ENCODE measurements around the gene CCNL2. TPM values are rescaled to one million over a fixed set of nuclear protein-coding genes. Genes with fewer than 3 reads are reported as not detected.
A peak's percentile ranks its signal among the peaks of the same experiment; 100 is the strongest.
"Not testable (repeated sequence)": the region's sequence is repeated elsewhere in the genome, so short reads cannot be mapped to it uniquely, and the experiment has no call there.

The CCNL2 gene
- total and polyA plus RNA-seq, 4 experiments from 2014 or later = 18.3 to 394 (median 212) TPM

- POLR2A ChIA-PET (ENCODE audit: partially characterized antibody); H3K4me1 ChIP-seq (ENCODE audit: insufficient read depth, low read length); H3K4me3 ChIP-seq (ENCODE audit: low read length in 2 of 2); H3K27ac ChIP-seq (ENCODE audit: low read depth, low read length); H3K36me3 ChIP-seq (ENCODE audit: insufficient read depth, low read length); DNase-seq; H3K36me3 Mint-ChIP-seq; H3K4me3 Mint-ChIP-seq; H3K27me3 ChIP-seq (ENCODE audit: insufficient read depth, low read length); H3K9me3 Mint-ChIP-seq; H3K9me3 ChIP-seq (ENCODE audit: control insufficient read depth in 1 of 2, low read length in 2 of 2); intact Hi-C loops (cut with micrococcal nuclease); CTCF ChIA-PET (ENCODE audit: partially characterized antibody); H3K27me3 Mint-ChIP-seq; H3K4me1 Mint-ChIP-seq: not testable (repeated sequence)
- H3K27ac Mint-ChIP-seq = peak overlapping the region in 2 of 7 donors; percentile 2 to 36
Observed at GRCh38 chr1:1417825-1418463, 18.8 kb upstream of the CCNL2 start.

- H3K27ac Mint-ChIP-seq; H3K4me1 ChIP-seq (ENCODE audit: insufficient read depth, low read length); H3K36me3 Mint-ChIP-seq; H3K4me3 Mint-ChIP-seq; DNase-seq; H3K36me3 ChIP-seq (ENCODE audit: insufficient read depth, low read length); H3K9me3 ChIP-seq (ENCODE audit: control insufficient read depth in 1 of 2, low read length in 2 of 2); POLR2A ChIA-PET (ENCODE audit: partially characterized antibody); H3K27me3 ChIP-seq (ENCODE audit: insufficient read depth, low read length); H3K4me3 ChIP-seq (ENCODE audit: low read length in 2 of 2); H3K9me3 Mint-ChIP-seq; H3K27ac ChIP-seq (ENCODE audit: low read depth, low read length); CTCF ChIA-PET (ENCODE audit: partially characterized antibody); intact Hi-C loops (cut with micrococcal nuclease); H3K27me3 Mint-ChIP-seq; H3K4me1 Mint-ChIP-seq: not testable (repeated sequence)
Observed at GRCh38 chr1:1417396-1417795, 18.3 kb upstream of the CCNL2 start.

- no peaks in the 10 kb centered on the region for H3K36me3 Mint-ChIP-seq
- DNase-seq = no peak
- H3K36me3 ChIP-seq (ENCODE audit: insufficient read depth, low read length) = no peaks in the 10 kb centered on the region
- no peak overlapping the region for H3K27ac ChIP-seq (ENCODE audit: low read depth, low read length)
- no peaks in the 10 kb centered on the region for H3K4me1 ChIP-seq (ENCODE audit: insufficient read depth, low read length)
- peaks cover 0 to 7% of the 10 kb centered on the region in 2 donors for H3K27me3 Mint-ChIP-seq
- H3K4me1 Mint-ChIP-seq = peaks cover 0 to 8% (median 1%) of the 10 kb centered on the region in 4 donors
- no peaks in the 10 kb centered on the region for H3K27me3 ChIP-seq (ENCODE audit: insufficient read depth, low read length)
- ChIA-PET CTCF (ENCODE audit: partially characterized antibody) (interaction anchor here (1.2 kb wide), 1 partner anchor 8 kb away, joined by 3 read pairs; no protein-coding TSS in a partner anchor), POLR2A (ENCODE audit: partially characterized antibody) (no interaction called here)
- no peaks in the 10 kb centered on the region for H3K9me3 ChIP-seq (ENCODE audit: control insufficient read depth in 1 of 2, low read length in 2 of 2)
- intact Hi-C loops (cut with micrococcal nuclease) = no loop called here
- H3K4me3 Mint-ChIP-seq = no peak overlapping the region
- H3K9me3 Mint-ChIP-seq = peaks cover 0 to 3% (median 0%) of the 10 kb centered on the region in 8 donors
- no peak overlapping the region for H3K4me3 ChIP-seq (ENCODE audit: low read length in 2 of 2)
- no peak overlapping the region for H3K27ac Mint-ChIP-seq
Observed at GRCh38 chr1:1415751-1416150, 16.6 kb upstream of the CCNL2 start.

GRCh38 chr1:1412311-1412902, 13.3 kb upstream of the CCNL2 start:
- H3K36me3 ChIP-seq (ENCODE audit: insufficient read depth, low read length); H3K4me3 Mint-ChIP-seq; intact Hi-C loops (cut with micrococcal nuclease); H3K27ac ChIP-seq (ENCODE audit: low read depth, low read length); H3K27me3 ChIP-seq (ENCODE audit: insufficient read depth, low read length); H3K36me3 Mint-ChIP-seq; POLR2A ChIA-PET (ENCODE audit: partially characterized antibody); H3K4me3 ChIP-seq (ENCODE audit: low read length in 2 of 2); DNase-seq; H3K9me3 Mint-ChIP-seq; H3K9me3 ChIP-seq (ENCODE audit: control insufficient read depth in 1 of 2, low read length in 2 of 2); H3K27me3 Mint-ChIP-seq; CTCF ChIA-PET (ENCODE audit: partially characterized antibody): not testable (repeated sequence)
- peaks cover 6 to 26% (median 12%) of the 10 kb centered on the region in 4 donors for H3K4me1 Mint-ChIP-seq
- H3K4me1 ChIP-seq (ENCODE audit: insufficient read depth, low read length) = peaks cover 16% of the 10 kb centered on the region
- peak overlapping the region in 1 of 7 donors; percentile 44 for H3K27ac Mint-ChIP-seq

GRCh38 chr1:1411626-1412025, 12.5 kb upstream of the CCNL2 start:
- Histone ChIP-seq H3K27me3 (ENCODE audit: insufficient read depth, low read length) (no peaks in the 10 kb centered on the region), H3K27ac (ENCODE audit: low read depth, low read length) (no peak overlapping the region), H3K4me3 (ENCODE audit: low read length in 2 of 2) (no peak overlapping the region), H3K36me3 (ENCODE audit: insufficient read depth, low read length) (no peaks in the 10 kb centered on the region), H3K4me1 (ENCODE audit: insufficient read depth, low read length) (peaks cover 16% of the 10 kb centered on the region), H3K9me3 (ENCODE audit: control insufficient read depth in 1 of 2, low read length in 2 of 2) (no peaks in the 10 kb centered on the region)
- Mint-ChIP-seq H3K27me3 (no peaks in the 10 kb centered on the region), H3K27ac (peak overlapping the region in 4 of 7 donors; percentile 29 to 80 (median 61)), H3K36me3 (peaks cover 0 to 11% of the 10 kb centered on the region in 2 donors), H3K9me3 (peaks cover 0 to 3% (median 0%) of the 10 kb centered on the region in 8 donors), H3K4me1 (peaks cover 9 to 26% (median 16%) of the 10 kb centered on the region in 4 donors), H3K4me3 (peak overlapping the region in 1 of 8 donors; percentile 33)
- DNase-seq = no peak
- ChIA-PET POLR2A (ENCODE audit: partially characterized antibody) (interaction anchor here (1.1 kb wide), 1 partner anchor 9 kb away, joined by 3 read pairs; no protein-coding TSS in a partner anchor), CTCF (ENCODE audit: partially characterized antibody) (no interaction called here)
- intact Hi-C loops (cut with micrococcal nuclease) = no loop called here

GRCh38 chr1:1410238-1410637, 11.1 kb upstream of the CCNL2 start:
- H3K4me1 ChIP-seq (ENCODE audit: insufficient read depth, low read length) = peaks cover 29% of the 10 kb centered on the region
- H3K27me3 ChIP-seq (ENCODE audit: insufficient read depth, low read length); intact Hi-C loops (cut with micrococcal nuclease); H3K4me3 ChIP-seq (ENCODE audit: low read length in 2 of 2); CTCF ChIA-PET (ENCODE audit: partially characterized antibody); H3K27me3 Mint-ChIP-seq; DNase-seq; H3K36me3 ChIP-seq (ENCODE audit: insufficient read depth, low read length); H3K9me3 ChIP-seq (ENCODE audit: control insufficient read depth in 1 of 2, low read length in 2 of 2); H3K9me3 Mint-ChIP-seq; H3K27ac ChIP-seq (ENCODE audit: low read depth, low read length): not testable (repeated sequence)
- H3K36me3 Mint-ChIP-seq = peaks cover 4 to 20% of the 10 kb centered on the region in 2 donors
- POLR2A ChIA-PET (ENCODE audit: partially characterized antibody) = interaction anchor here (6.1 kb wide), 1 partner anchor 37 kb away, joined by 74 read pairs; the partner anchor contains the start of gene AURKAIP1
- peak overlapping the region in 4 of 8 donors; percentile 16 to 68 (median 36) for H3K4me3 Mint-ChIP-seq
- H3K27ac Mint-ChIP-seq = peak overlapping the region in 1 of 7 donors; percentile 70
- peaks cover 10 to 40% (median 25%) of the 10 kb centered on the region in 4 donors for H3K4me1 Mint-ChIP-seq

- H3K27me3 Mint-ChIP-seq = no peaks in the 10 kb centered on the region
- intact Hi-C loops (cut with micrococcal nuclease) = loop anchor here (1.0 kb wide), 3 partner anchors 8 to 64 kb away; partner anchors contain the start of genes ATAD3B, AURKAIP1 and CCNL2
- H3K4me1 Mint-ChIP-seq = peaks cover 13 to 46% (median 31%) of the 10 kb centered on the region in 4 donors
- peak overlapping the region; percentile 74 to 96 (median 85) for H3K4me3 Mint-ChIP-seq
- CTCF ChIA-PET (ENCODE audit: partially characterized antibody) = interaction anchor here (0.8 to 1.0 kb wide), 4 partner anchors 8 to 36 kb away, joined by 3 to 4 read pairs (median 4); partner anchors contain the start of gene CCNL2
- peaks cover 19% of the 10 kb centered on the region for H3K36me3 ChIP-seq (ENCODE audit: insufficient read depth, low read length)
- peak overlapping the region; percentile 93 for H3K27ac ChIP-seq (ENCODE audit: low read depth, low read length)
- peak overlapping the region; percentile 42 to 95 for H3K4me3 ChIP-seq (ENCODE audit: low read length in 2 of 2)
- H3K36me3 Mint-ChIP-seq = peaks cover 13 to 32% of the 10 kb centered on the region in 2 donors
- H3K4me1 ChIP-seq (ENCODE audit: insufficient read depth, low read length) = peaks cover 30% of the 10 kb centered on the region
- peaks cover 0 to 3% (median 0%) of the 10 kb centered on the region in 8 donors for H3K9me3 Mint-ChIP-seq
- H3K9me3 ChIP-seq (ENCODE audit: control insufficient read depth in 1 of 2, low read length in 2 of 2) = no peaks in the 10 kb centered on the region
- POLR2A ChIA-PET (ENCODE audit: partially characterized antibody) = interaction anchor here (0.7 to 6.1 kb wide), 12 partner anchors 9 to 372 kb away, joined by 3 to 74 read pairs (median 3); partner anchors contain the start of genes AURKAIP1, CCNL2 and UBE2J2
- DNase-seq = peak in 1 of 5 donors; percentile 50
- peak overlapping the region; percentile 57 to 88 (median 88) for H3K27ac Mint-ChIP-seq
- no peaks in the 10 kb centered on the region for H3K27me3 ChIP-seq (ENCODE audit: insufficient read depth, low read length)
Observed at GRCh38 chr1:1407636-1408318, 8.6 kb upstream of the CCNL2 start.
